Measurements from ENCODE around the gene CLASP1.
"Not testable (repeated sequence)": the region's sequence is repeated elsewhere in the genome, so short reads cannot be mapped to it uniquely, and the experiment has no call there.

CLASP1 gene

GRCh38 chr2:121348128-121348740, 301.0 kb downstream of the CLASP1 start:
- DNase-seq (ENCODE audit: low spot score): no peak

GRCh38 chr2:121346859-121347258, 302.4 kb downstream of the CLASP1 start:
- DNase-seq (ENCODE audit: low spot score): no peak

GRCh38 chr2:121346407-121346806, 302.9 kb downstream of the CLASP1 start:
- no peak for DNase-seq (ENCODE audit: low spot score)

GRCh38 chr2:121345887-121346286, 303.4 kb downstream of the CLASP1 start:
- no peak for DNase-seq (ENCODE audit: low spot score)

- no peak for DNase-seq (ENCODE audit: low spot score)
These were observed 304.2 kb downstream of the CLASP1 start for GRCh38 chr2:121345101-121345500.

- not testable (repeated sequence) for DNase-seq (ENCODE audit: low spot score)
These were observed 305.3 kb downstream of the CLASP1 start for GRCh38 chr2:121343828-121344399.

GRCh38 chr2:121343191-121343590, 306.1 kb downstream of the CLASP1 start:
- DNase-seq (ENCODE audit: low spot score): no peak

GRCh38 chr2:121342751-121343150, 306.5 kb downstream of the CLASP1 start:
- DNase-seq (ENCODE audit: low spot score): no peak

- no peak for DNase-seq (ENCODE audit: low spot score)
These were observed 308.3 kb downstream of the CLASP1 start for GRCh38 chr2:121340926-121341325.

GRCh38 chr2:121338281-121338680, 311.0 kb downstream of the CLASP1 start:
- DNase-seq (ENCODE audit: low spot score): no peak

- no peak for DNase-seq (ENCODE audit: low spot score)
These were observed 312.6 kb downstream of the CLASP1 start for GRCh38 chr2:121336528-121337294.

- no peak for DNase-seq (ENCODE audit: low spot score)
These were observed 313.7 kb downstream of the CLASP1 start for GRCh38 chr2:121335294-121336290.

- no peak for DNase-seq (ENCODE audit: low spot score)
These were observed 314.5 kb downstream of the CLASP1 start for GRCh38 chr2:121334581-121335293.

- no peak for DNase-seq (ENCODE audit: low spot score)
These were observed 315.3 kb downstream of the CLASP1 start for GRCh38 chr2:121333834-121334558.

- DNase-seq (ENCODE audit: low spot score): no peak
These were observed 316.0 kb downstream of the CLASP1 start for GRCh38 chr2:121333231-121333630.

- DNase-seq (ENCODE audit: low spot score): not testable (repeated sequence)
These were observed 317.9 kb downstream of the CLASP1 start for GRCh38 chr2:121331324-121331723.

- no peak for DNase-seq (ENCODE audit: low spot score)
These were observed 318.3 kb downstream of the CLASP1 start for GRCh38 chr2:121330921-121331320.

- DNase-seq (ENCODE audit: low spot score): no peak
These were observed 319.5 kb downstream of the CLASP1 start for GRCh38 chr2:121329786-121330185.

- no peak for DNase-seq (ENCODE audit: low spot score)
These were observed 322.6 kb downstream of the CLASP1 start for GRCh38 chr2:121326628-121327027.

- no peak for DNase-seq (ENCODE audit: low spot score)
These were observed 324.7 kb downstream of the CLASP1 start for GRCh38 chr2:121324601-121325000.

- no peak for DNase-seq (ENCODE audit: low spot score)
These were observed 327.8 kb downstream of the CLASP1 start for GRCh38 chr2:121321476-121321875.
